ENCODE results near the gene METAP2.

The METAP2 gene

DNA sequence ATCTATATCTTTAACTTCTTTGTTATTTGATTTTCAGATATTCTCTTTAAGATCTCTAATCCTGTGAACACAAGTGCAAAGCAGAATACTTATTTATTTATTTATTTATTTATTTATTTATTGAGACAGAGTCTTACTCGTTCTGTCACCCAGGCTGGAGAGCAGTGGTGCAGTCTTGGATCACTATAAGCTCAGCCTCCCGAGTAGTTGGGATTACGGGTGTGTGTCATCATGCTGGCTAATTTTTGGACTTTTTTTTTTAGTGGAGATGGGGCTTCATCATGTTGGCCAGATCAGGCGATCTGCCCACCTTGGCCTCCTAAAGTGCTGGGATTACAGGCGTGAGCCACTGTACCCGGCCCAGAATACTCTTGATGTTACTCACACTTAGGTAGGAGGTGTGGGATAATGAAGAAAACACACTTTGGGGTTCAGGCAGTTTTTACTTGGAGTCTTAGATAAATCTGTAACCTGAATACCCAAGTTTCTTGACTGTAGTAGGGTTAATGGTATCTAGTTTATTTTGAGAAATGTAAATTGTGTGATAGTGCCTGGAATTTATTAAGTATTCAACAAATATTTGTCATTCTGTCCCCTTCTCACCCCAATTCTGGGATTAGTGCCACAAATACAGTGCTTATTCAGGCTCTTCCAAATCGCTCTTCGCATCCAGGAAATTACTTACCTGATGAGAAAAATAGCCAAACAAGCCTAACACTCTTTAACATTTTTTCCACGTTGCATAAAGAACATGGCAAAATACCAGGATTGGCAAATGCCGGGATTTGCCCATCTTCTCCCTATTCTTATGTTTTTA lies 33.0 kb downstream of the METAP2 start:
- H3K9me3 ChIP-seq (ENCODE audit: control insufficient read depth, insufficient read depth, low read depth, low read length): no peaks in the 10 kb centered on the region
- H3K9ac ChIP-seq (ENCODE audit: low read length): no peak overlapping the region
- no peak overlapping the region for H3K27ac ChIP-seq (ENCODE audit: low read depth, low read length)
- no peaks in the 10 kb centered on the region for H3K27me3 ChIP-seq (ENCODE audit: control insufficient read depth, insufficient read depth, low read length)
- peaks cover 87% of the 10 kb centered on the region for H3K36me3 ChIP-seq (ENCODE audit: control insufficient read depth, insufficient read depth, low read length)
- H3K4me1 ChIP-seq (ENCODE audit: control insufficient read depth, insufficient read depth, low read length): peaks cover 3% of the 10 kb centered on the region; the same call in 1 of the 2 replicates
- no peak overlapping the region for H3K4me3 ChIP-seq (ENCODE audit: low read depth, low read length)

DNA sequence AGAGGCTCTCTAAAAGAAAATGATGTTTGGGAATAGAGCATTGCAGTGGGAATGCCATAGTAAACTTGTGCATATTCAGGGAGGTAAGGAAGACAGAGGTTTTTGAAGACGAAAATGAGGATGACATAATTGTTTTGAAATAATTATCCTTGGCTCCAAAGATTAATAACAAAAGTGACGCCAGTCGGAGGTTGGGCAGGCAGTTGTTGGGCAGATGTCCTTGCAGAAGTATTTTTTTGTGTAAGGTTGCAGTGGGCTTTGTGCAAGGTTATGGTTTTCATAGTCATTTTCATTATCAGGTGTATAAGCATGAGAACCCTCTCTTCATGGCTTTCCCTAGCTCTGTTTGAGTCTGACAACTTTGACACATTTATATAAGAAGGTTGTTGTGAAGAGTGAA lies 35.3 kb downstream of the METAP2 start:
- H3K4me3 ChIP-seq (ENCODE audit: low read depth, low read length): no peak overlapping the region
- H3K9ac ChIP-seq (ENCODE audit: low read length): no peak overlapping the region
- H3K27me3 ChIP-seq (ENCODE audit: control insufficient read depth, insufficient read depth, low read length): no peaks in the 10 kb centered on the region
- peaks cover 88% of the 10 kb centered on the region for H3K36me3 ChIP-seq (ENCODE audit: control insufficient read depth, insufficient read depth, low read length)
- no peak overlapping the region for H3K27ac ChIP-seq (ENCODE audit: low read depth, low read length)
- no peaks in the 10 kb centered on the region for H3K9me3 ChIP-seq (ENCODE audit: control insufficient read depth, insufficient read depth, low read depth, low read length)
- peaks cover 3% of the 10 kb centered on the region; the same call in 1 of the 2 replicates for H3K4me1 ChIP-seq (ENCODE audit: control insufficient read depth, insufficient read depth, low read length)

DNA sequence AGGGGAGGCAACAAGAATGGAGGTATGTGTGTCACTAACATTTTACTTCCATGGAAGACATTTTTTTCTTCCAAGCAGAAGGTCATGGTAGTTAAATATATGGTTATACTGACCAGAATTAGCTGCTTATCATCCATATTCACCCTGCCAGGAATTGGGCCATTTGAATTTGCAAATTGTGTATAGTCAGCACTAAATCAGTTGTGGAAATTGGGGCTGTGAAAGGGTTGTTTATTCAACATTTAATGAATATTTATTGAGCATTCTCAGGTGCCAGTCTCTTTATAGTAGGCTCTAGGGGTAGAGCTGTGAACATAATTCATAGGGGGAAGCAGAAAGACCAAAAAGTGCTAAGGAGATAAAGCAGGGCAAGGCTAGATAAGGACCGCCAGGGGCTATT lies 38.0 kb downstream of the METAP2 start:
- no peaks in the 10 kb centered on the region for H3K9me3 ChIP-seq (ENCODE audit: control insufficient read depth, insufficient read depth, low read depth, low read length)
- H3K4me1 ChIP-seq (ENCODE audit: control insufficient read depth, insufficient read depth, low read length): no peaks in the 10 kb centered on the region
- H3K4me3 ChIP-seq (ENCODE audit: low read depth, low read length): no peak overlapping the region
- no peaks in the 10 kb centered on the region for H3K27me3 ChIP-seq (ENCODE audit: control insufficient read depth, insufficient read depth, low read length)
- no peak overlapping the region for H3K27ac ChIP-seq (ENCODE audit: low read depth, low read length)
- H3K9ac ChIP-seq (ENCODE audit: low read length): no peak overlapping the region
- peaks cover 77% of the 10 kb centered on the region for H3K36me3 ChIP-seq (ENCODE audit: control insufficient read depth, insufficient read depth, low read length)

DNA sequence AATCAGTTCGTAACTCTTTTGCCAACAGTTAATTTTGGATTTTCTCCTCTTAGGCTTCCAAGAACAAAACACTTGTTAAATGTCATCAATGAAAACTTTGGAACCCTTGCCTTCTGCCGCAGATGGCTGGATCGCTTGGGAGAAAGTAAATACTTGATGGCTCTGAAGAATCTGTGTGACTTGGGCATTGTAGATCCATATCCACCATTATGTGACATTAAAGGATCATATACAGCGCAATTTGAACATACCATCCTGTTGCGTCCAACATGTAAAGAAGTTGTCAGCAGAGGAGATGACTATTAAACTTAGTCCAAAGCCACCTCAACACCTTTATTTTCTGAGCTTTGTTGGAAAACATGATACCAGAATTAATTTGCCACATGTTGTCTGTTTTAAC lies 39.6 kb downstream of the METAP2 start:
- Histone ChIP-seq H3K36me3 (ENCODE audit: control insufficient read depth, insufficient read depth, low read length) (peaks cover 78% of the 10 kb centered on the region), H3K4me1 (ENCODE audit: control insufficient read depth, insufficient read depth, low read length) (no peaks in the 10 kb centered on the region), H3K27ac (ENCODE audit: low read depth, low read length) (no peak overlapping the region), H3K4me3 (ENCODE audit: low read depth, low read length) (no peak overlapping the region), H3K9me3 (ENCODE audit: control insufficient read depth, insufficient read depth, low read depth, low read length) (no peaks in the 10 kb centered on the region), H3K9ac (ENCODE audit: low read length) (no peak overlapping the region), H3K27me3 (ENCODE audit: control insufficient read depth, insufficient read depth, low read length) (no peaks in the 10 kb centered on the region)

DNA sequence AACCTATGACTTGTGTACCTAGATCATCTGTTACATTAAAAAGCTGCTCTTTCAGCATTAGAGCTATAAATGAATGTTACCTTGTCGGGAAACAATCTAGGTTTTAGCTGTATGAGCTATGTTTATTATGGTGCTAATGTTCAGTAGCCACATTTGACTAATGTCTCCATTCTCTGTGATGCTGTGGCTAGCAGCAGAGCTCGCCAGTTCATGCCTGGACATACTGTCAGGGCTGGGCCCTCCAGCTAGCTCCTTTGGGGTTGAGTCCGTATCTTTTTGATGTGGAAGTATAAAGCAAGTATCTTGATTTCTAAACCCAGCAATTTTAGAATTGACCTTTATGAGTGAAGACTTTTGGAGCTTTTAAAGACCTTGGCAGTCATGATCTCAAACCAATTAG lies 41.2 kb downstream of the METAP2 start:
- Histone ChIP-seq H3K9me3 (ENCODE audit: control insufficient read depth, insufficient read depth, low read depth, low read length) (no peaks in the 10 kb centered on the region), H3K27me3 (ENCODE audit: control insufficient read depth, insufficient read depth, low read length) (no peaks in the 10 kb centered on the region), H3K4me1 (ENCODE audit: control insufficient read depth, insufficient read depth, low read length) (no peaks in the 10 kb centered on the region), H3K9ac (ENCODE audit: low read length) (no peak overlapping the region), H3K27ac (ENCODE audit: low read depth, low read length) (no peak overlapping the region), H3K4me3 (ENCODE audit: low read depth, low read length) (no peak overlapping the region), H3K36me3 (ENCODE audit: control insufficient read depth, insufficient read depth, low read length) (peaks cover 77% of the 10 kb centered on the region)

DNA sequence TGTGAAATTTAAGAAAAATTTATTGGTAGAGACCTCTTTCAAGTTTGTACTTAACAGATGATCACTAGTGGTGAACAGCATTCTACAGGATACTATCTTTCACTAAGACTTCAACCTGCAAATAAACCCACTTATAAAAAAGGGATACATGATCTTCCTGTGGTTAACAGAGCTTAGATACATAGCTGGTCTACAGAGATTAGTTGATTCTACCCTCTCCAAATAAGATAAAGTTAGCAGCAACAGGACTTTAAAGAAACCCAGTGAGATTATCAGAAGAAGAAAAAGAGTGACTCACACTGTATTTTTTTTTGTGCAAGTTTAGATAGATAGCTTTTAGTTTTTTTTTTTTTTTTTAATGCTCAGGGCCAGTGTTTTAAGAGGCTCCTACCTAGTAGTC lies 42.8 kb downstream of the METAP2 start:
- H3K36me3 ChIP-seq (ENCODE audit: control insufficient read depth, insufficient read depth, low read length): peaks cover 77% of the 10 kb centered on the region

DNA sequence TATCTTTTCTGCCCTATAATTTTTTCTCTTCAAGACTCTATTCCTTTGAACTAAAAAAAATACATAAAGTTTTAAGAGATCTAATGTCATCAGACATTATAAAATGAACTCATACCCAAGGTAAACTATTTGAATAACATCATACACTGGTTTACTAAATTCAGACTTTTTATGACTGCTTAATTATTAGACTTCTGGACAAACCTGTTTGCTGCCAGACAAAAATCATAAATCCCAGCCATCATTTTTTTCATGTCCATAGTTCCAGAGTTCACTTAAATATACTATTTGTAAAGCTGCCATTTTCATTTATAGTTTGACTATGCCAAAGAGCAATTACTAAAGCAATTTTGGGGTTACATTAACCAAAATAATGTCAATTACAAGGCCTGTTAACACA lies 43.3 kb downstream of the METAP2 start:
- no peak overlapping the region for H3K9ac ChIP-seq (ENCODE audit: low read length)
- no peaks in the 10 kb centered on the region for H3K4me1 ChIP-seq (ENCODE audit: control insufficient read depth, insufficient read depth, low read length)
- H3K27me3 ChIP-seq (ENCODE audit: control insufficient read depth, insufficient read depth, low read length): no peaks in the 10 kb centered on the region
- H3K9me3 ChIP-seq (ENCODE audit: control insufficient read depth, insufficient read depth, low read depth, low read length): no peaks in the 10 kb centered on the region
- no peak overlapping the region for H3K4me3 ChIP-seq (ENCODE audit: low read depth, low read length)
- no peak overlapping the region for H3K27ac ChIP-seq (ENCODE audit: low read depth, low read length)
- H3K36me3 ChIP-seq (ENCODE audit: control insufficient read depth, insufficient read depth, low read length): peaks cover 77% of the 10 kb centered on the region

More for the DNA sequence above, 42.8 kb downstream of the METAP2 start:
- Histone ChIP-seq H3K27ac (ENCODE audit: low read depth, low read length) (no peak overlapping the region), H3K4me3 (ENCODE audit: low read depth, low read length) (no peak overlapping the region), H3K9me3 (ENCODE audit: control insufficient read depth, insufficient read depth, low read depth, low read length) (no peaks in the 10 kb centered on the region), H3K27me3 (ENCODE audit: control insufficient read depth, insufficient read depth, low read length) (no peaks in the 10 kb centered on the region), H3K9ac (ENCODE audit: low read length) (no peak overlapping the region), H3K4me1 (ENCODE audit: control insufficient read depth, insufficient read depth, low read length) (no peaks in the 10 kb centered on the region)

DNA sequence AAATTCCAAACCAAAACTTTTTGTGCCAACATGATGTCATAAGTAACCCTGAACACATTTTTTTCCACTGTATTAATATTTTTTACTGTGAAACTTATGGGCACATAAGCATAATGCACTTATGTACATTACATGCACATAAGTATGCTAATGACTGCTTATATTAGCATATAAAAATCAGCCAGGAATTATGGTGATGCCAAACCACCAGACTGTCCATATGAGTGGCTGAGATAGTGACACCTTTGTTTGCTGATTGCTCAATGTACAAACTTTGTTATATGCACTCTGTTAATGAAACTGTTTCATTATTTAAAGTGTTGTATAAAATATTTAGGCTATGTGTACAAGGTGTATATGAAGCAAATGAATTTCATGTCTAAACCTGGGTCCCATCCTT lies 45.0 kb downstream of the METAP2 start:
- H3K4me3 ChIP-seq (ENCODE audit: low read depth, low read length): no peak overlapping the region
- H3K27ac ChIP-seq (ENCODE audit: low read depth, low read length): no peak overlapping the region
- no peaks in the 10 kb centered on the region for H3K9me3 ChIP-seq (ENCODE audit: control insufficient read depth, insufficient read depth, low read depth, low read length)
- H3K4me1 ChIP-seq (ENCODE audit: control insufficient read depth, insufficient read depth, low read length): peaks cover 4% of the 10 kb centered on the region
- peaks cover 75% of the 10 kb centered on the region for H3K36me3 ChIP-seq (ENCODE audit: control insufficient read depth, insufficient read depth, low read length)
- H3K9ac ChIP-seq (ENCODE audit: low read length): no peak overlapping the region
- H3K27me3 ChIP-seq (ENCODE audit: control insufficient read depth, insufficient read depth, low read length): no peaks in the 10 kb centered on the region

DNA sequence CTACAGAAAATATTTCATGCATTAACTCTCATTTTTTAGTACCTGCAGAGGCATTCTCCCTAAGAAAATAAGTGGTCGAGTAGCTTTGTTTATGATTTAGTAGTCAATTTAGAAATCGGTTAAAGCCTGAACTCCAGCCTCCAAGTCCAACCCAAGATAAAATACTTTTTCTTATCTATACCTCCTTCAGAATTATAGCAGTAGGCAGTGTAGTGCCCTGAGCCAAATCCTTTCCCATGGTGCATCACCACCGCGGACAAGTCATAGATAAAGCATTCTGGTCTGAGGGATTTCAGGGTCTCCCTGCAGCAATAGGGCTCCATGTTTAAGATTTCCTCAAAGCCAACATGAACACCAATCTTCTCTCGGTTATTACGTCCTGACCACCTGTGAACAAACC lies 46.9 kb downstream of the METAP2 start:
- peaks cover 4% of the 10 kb centered on the region for H3K4me1 ChIP-seq (ENCODE audit: control insufficient read depth, insufficient read depth, low read length)
- H3K9me3 ChIP-seq (ENCODE audit: control insufficient read depth, insufficient read depth, low read depth, low read length): no peaks in the 10 kb centered on the region
- no peak overlapping the region for H3K27ac ChIP-seq (ENCODE audit: low read depth, low read length)
- no peaks in the 10 kb centered on the region for H3K27me3 ChIP-seq (ENCODE audit: control insufficient read depth, insufficient read depth, low read length)
- peaks cover 82% of the 10 kb centered on the region for H3K36me3 ChIP-seq (ENCODE audit: control insufficient read depth, insufficient read depth, low read length)
- H3K9ac ChIP-seq (ENCODE audit: low read length): no peak overlapping the region
- no peak overlapping the region for H3K4me3 ChIP-seq (ENCODE audit: low read depth, low read length)

DNA sequence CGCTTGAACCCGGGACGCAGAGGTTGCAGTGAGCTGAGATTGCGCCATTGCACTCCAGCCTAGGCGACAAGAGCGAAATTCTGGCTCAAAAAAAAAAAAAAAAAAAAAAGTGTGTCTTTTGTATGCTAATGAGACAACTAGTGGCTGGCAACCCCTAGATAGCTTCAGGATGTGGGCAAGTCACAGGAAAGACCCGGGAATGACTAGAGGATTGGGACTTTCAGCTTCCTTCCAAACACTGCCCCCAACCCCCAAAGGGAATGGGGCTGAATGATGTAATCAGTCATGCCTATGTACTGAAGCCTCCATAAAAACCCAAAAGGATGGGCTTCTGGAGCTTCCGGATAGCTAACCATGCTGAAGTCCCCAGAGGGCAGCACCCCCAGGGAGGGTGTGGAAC lies 48.7 kb downstream of the METAP2 start:
- Histone ChIP-seq H3K27ac (ENCODE audit: low read depth, low read length) (peak overlapping the region; percentile 60; the same call in 1 of the 2 replicates), H3K4me1 (ENCODE audit: control insufficient read depth, insufficient read depth, low read length) (peaks cover 4% of the 10 kb centered on the region), H3K36me3 (ENCODE audit: control insufficient read depth, insufficient read depth, low read length) (peaks cover 76% of the 10 kb centered on the region), H3K9me3 (ENCODE audit: control insufficient read depth, insufficient read depth, low read depth, low read length) (no peaks in the 10 kb centered on the region), H3K9ac (ENCODE audit: low read length) (no peak overlapping the region), H3K27me3 (ENCODE audit: control insufficient read depth, insufficient read depth, low read length) (no peaks in the 10 kb centered on the region), H3K4me3 (ENCODE audit: low read depth, low read length) (no peak overlapping the region)

DNA sequence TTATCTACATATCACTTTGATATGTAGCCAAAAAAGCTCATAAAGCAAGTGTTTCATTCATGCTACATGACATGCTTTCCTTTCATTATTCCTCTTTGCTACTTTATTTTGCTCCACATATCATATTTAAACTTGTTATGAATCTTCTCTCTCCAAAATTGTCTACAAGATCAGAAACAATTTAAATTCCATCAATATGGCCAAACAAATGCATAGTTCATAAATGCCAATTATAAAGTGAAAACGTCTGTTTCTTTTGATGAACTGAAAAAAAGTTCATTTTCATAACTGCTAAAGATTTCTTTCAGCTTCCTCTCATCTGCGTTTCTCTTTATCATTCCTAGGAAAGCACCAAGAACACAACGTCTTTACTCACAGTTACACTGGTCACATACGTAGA lies 54.5 kb downstream of the METAP2 start:
- Histone ChIP-seq H3K9me3 (ENCODE audit: control insufficient read depth, insufficient read depth, low read depth, low read length) (no peaks in the 10 kb centered on the region), H3K4me1 (ENCODE audit: control insufficient read depth, insufficient read depth, low read length) (no peaks in the 10 kb centered on the region; the same call in 1 of the 2 replicates), H3K27me3 (ENCODE audit: control insufficient read depth, insufficient read depth, low read length) (no peaks in the 10 kb centered on the region), H3K9ac (ENCODE audit: low read length) (no peak overlapping the region), H3K27ac (ENCODE audit: low read depth, low read length) (no peak overlapping the region), H3K36me3 (ENCODE audit: control insufficient read depth, insufficient read depth, low read length) (peaks cover 67% of the 10 kb centered on the region), H3K4me3 (ENCODE audit: low read depth, low read length) (no peak overlapping the region)
